Measurements from ENCODE around the gene NUDT16L1.

- no peak for TF ChIP-seq CTCF (conservative IDR thresholded peaks at IDR 0.05; ENCODE audit: low read depth, low read length)
- TF ChIP-seq EZH2 (IDR thresholded peaks at IDR 0.05; ENCODE audit: borderline replicate concordance, low read depth, low read length, poor library complexity, severe bottlenecking), result no peak
Measured at GRCh38 chr16:4685292-4685691, 8.1 kb upstream of the NUDT16L1 start.
